Measurements from ENCODE around the gene EFNB3.

DNA sequence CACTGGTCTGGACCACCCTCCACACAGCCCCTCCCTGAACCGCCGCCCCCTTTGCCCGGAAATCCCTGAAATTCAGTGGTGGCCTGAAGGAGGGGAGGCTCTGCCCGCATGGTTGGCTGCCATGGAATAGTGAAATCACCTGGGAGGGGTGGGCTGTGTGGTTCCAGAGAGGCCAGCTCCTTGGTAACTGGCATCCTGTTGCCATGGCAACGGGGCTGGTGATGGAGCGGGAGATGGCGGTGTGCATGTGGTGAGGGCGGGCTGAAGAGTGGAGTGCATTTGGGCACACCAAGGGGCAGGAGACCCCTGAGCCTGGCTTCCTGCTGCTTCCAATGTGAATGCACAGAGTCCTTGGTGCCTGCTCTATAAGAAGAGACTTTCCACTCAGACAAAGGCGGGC is 2.4 kb downstream of the EFNB3 start:
- TF ChIP-seq RAD21 (IDR thresholded peaks at IDR 0.05 in 1 of 2, conservative IDR thresholded peaks at IDR 0.05 in 1 of 2; ENCODE audit: low read depth in 2 of 2, low read length in 2 of 2) = no peak
- TF ChIP-seq, protein P1, sequence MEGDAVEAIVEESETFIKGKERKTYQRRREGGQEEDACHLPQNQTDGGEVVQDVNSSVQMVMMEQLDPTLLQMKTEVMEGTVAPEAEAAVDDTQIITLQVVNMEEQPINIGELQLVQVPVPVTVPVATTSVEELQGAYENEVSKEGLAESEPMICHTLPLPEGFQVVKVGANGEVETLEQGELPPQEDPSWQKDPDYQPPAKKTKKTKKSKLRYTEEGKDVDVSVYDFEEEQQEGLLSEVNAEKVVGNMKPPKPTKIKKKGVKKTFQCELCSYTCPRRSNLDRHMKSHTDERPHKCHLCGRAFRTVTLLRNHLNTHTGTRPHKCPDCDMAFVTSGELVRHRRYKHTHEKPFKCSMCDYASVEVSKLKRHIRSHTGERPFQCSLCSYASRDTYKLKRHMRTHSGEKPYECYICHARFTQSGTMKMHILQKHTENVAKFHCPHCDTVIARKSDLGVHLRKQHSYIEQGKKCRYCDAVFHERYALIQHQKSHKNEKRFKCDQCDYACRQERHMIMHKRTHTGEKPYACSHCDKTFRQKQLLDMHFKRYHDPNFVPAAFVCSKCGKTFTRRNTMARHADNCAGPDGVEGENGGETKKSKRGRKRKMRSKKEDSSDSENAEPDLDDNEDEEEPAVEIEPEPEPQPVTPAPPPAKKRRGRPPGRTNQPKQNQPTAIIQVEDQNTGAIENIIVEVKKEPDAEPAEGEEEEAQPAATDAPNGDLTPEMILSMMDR (IDR thresholded peaks at IDR 0.05; ENCODE audit: control extremely low read depth in 1 of 3, insufficient read depth in 1 of 3, low read depth in 1 of 3, low read length in 3 of 3) = no peak
- TF ChIP-seq SP1 (IDR thresholded peaks at IDR 0.05; ENCODE audit: low read depth, low read length) = no peak
- TF ChIP-seq CTBP2 (IDR thresholded peaks at IDR 0.05; ENCODE audit: borderline replicate concordance, insufficient read depth, insufficient read length, low read length) = no peak
- no peak for TF ChIP-seq BRCA1 (IDR thresholded peaks at IDR 0.05; ENCODE audit: low read depth, low read length)
- TF ChIP-seq CEBPB (IDR thresholded peaks at IDR 0.05; ENCODE audit: low read depth, low read length) = no peak

All from H1 (cell line).